ENCODE data around the gene OPHN1.

Gene OPHN1

DNA sequence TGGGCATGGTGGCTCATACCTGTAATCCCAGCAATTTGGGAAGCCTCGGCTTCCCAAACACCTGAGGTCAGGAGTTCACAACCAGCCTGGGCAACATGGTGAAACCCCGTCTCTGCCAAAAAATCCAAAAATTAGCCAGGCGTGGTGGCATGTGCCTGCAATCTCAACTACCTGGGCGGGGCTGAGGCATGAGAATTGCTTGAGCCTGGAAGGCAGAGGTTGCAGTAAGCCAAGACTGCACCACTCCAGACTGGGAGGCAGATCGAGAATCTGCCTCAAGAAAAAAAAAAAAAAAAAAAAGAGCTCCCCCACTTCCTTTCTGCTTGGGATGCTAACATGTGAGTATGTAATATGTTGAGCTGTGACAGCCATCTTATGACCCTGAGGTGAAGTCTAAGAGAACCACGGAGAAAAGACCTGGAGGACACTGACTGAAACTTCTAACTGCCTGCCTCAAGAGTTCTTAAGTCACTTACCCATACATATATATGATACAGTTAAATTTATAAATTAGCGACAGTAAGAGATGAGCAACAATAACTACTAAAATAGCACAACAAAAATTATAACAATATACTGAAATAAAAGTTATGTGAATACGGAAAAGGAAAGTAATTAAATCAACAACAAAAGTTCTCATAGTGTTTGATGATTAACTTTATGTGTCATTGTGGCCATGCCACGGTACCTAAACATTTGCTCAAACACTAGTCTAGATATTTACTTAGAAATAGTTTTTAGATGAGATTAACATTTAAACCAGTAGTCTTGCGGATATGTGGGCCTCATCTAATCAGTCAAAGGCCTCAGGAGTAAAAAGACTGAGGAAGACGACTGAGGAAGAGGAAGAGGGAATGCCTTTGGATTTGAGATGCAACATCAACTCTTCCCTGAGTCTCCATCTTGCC is 178.3 kb downstream of the OPHN1 start:
- DNase-seq (ENCODE audit: low read depth in 4 of 4, low spot score in 1 of 4): no peak

DNA sequence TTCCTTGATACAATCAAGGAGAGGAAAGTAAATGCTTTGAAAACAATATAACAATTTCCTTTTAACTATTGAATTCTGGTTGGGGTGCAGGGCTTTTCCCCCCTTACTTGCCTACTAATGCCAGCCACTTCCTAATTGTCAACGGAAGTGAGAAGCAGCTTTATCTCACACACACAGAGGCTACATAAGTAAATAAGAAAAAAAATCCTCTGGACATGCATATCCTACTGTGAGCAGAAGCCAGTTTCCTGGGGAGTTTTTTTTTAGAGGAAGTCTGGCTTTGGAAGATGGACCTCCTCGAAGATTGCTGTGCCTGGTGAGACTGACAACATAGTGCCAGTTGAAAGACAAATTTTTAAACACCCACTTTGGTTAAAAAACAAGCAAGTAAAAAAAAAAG is 180.6 kb downstream of the OPHN1 start:
- DNase-seq (ENCODE audit: low read depth in 4 of 4, low spot score in 1 of 4): no peak

DNA sequence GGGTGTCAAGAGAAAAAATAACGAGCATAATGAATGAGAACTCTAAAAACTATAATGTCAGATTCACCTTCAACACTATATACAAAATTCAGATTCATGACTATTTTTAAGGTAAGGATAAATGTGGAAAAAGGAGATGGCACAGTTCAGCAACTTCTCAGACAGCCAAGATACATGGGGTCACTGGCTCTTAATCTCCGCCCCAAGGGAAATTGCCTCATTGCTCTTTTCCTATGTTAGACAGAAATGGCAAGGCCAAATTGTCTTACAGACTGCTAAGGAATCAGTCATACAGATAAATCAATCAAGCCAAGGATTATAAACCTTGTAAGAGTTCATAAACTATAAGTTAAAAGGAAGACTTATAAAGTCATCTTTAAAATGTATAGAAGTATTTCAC is 183.4 kb downstream of the OPHN1 start:
- no peak for DNase-seq (ENCODE audit: low read depth in 4 of 4, low spot score in 1 of 4)

DNA sequence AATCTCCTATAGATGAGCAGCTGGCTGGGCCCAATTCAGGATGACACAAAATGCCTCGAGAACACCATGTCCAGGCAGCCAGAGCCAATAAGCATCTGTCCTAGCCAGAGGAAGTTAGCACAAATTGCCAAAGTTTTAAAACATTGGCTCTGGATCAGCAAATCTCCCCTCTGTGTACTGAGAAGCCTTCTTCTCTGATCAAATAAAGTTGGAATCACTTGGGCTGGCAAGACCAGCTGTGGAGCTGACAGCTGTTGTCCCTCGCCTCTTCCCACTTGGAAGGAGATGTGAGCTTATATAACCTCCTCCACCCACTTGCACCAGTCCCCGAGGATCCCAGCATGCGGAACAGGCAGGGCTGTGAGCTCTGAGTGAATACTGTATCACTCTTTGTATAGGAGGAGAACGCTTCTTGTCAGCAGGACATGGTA is 183.9 kb downstream of the OPHN1 start:
- DNase-seq (ENCODE audit: low read depth in 4 of 4, low spot score in 1 of 4): no peak

DNA sequence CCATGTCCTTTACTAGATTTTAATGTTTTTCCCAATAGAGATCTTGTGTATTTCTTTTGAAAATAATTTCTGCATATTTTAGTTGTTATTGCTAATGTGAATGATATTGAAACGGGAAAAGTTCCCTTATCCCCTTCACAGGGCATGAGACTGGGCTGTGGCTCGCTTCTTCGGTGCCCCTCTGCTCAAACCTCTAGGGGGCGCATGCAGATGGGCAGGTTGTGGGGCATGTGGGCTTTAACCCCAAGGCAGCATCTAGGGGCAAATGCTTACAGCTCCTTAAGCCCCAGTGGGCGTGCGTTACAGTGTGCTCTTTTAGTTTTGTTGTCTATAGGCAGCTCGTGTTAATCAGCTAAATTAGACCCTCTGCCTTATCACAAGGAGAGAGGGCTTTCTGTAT is 194.7 kb downstream of the OPHN1 start:
- DNase-seq (ENCODE audit: low read depth in 4 of 4, low spot score in 1 of 4): no peak

DNA sequence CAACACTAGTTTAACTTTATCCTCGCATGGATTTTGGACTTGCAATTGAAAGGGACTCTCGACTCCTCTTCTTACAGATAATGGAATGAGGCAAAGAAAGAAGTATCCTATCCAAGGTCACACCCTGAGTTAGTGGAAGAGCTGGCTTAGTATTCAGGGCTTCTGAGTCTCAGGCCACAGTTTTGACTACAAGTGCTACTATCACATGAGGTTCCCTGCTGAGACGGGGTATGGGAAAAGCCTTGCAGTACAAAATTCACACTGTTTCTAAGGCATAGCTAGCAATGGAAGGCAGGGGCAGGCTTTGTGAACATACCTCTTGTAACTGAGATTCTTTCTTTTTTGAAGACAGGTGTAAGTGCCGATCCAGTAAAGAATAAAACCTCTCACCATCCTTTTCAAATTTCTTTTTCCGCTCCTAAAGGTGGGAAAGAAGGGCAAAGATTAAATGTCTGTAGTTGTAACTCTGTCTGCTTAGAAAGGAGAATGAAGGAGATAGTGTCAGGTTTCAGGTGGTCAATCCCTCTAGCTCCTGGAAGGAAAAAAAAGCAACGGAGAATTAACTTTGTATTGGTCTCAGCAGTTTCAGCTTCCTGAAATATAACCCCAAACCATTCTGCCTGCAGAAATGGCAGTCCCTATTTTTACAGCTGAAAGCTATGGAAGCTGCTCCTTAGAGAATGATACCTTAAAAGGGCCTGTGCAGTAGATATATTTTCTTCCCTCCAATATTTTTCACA is 199.0 kb downstream of the OPHN1 start:
- no peak for DNase-seq (ENCODE audit: low read depth in 4 of 4, low spot score in 1 of 4)

DNA sequence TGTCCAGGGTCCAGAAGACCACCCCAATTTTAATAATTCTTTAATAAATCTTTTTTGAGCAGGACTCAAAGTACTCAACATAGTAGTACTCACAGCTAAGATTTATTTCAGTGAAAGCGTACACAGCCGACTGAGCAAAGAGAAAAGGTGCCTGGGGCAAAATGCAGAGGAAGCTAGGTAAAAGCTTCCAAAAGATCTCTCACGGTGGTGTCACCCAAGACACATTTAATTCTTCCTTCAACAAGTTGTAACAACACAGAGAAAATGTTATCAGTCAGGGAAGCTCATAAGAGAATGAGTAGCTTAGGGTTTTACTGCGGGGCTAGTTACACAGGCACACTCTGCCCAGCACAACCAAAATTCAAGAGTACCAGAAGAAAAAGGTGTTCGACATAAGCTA is 201.1 kb downstream of the OPHN1 start:
- no peak for DNase-seq (ENCODE audit: low read depth in 4 of 4, low spot score in 1 of 4)

DNA sequence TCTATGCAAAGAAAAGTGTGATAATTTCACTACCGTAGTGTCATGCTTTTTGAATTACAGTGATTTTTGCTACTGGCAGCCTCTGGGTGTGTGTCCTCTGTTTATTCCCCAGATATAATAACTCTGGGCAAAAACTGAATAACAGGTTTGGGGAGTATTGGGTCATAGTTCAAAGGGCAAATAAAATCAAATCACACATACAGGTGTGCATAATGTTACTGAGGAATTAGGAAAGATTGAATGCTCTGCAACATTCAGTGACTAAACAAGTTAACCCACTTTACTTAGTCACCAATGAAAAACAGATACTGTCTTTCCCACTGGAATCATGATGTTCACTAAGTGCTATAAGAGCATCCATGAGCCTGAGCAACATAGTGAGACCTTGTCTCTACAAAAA is 224.3 kb downstream of the OPHN1 start:
- DNase-seq (ENCODE audit: low read depth in 4 of 4, low spot score in 1 of 4): no peak

DNA sequence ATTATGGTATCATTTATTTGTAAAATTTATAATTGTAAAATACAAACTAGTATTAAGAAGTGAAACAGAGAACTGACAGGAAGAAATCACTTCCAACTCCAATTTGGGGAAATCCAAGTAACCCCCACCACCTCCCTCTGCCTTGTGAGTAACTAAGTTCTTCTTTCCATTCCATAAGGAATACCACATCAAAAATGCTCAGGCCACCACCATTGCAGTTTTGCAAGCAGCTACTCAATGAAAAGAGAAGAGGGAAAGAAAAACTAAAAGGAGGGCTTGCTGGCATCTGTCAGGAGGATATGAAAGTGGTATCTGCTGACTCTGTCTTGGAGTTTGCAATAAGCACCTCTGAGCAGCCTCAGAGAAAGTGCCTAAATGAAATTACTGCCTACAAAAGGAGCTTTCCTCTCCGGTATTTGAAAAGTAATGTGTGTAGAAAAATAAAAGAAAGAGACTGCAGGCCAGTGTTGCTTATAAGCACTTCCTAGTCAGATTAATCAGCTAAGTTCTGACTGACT is 228.7 kb downstream of the OPHN1 start:
- no peak for DNase-seq (ENCODE audit: low read depth in 4 of 4, low spot score in 1 of 4)

DNA sequence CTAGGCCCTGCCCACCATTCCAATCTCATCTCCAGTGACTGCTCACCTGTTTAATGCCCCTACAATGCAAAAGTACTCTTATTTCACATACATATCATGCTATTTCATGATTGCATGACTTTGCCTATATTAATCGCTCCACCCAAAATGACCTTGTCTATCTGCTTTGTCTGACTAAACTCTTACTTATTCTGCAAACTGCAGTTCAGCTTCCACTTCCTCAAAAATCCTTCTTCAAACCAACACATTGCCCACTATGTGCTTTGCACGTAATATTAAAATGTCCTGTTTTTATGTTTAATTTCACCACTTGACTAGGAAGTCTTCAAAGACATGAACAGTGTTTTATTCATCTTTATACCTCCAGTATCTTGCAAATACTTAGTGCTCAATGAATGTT is 229.6 kb downstream of the OPHN1 start:
- DNase-seq (ENCODE audit: low read depth in 4 of 4, low spot score in 1 of 4): no peak

DNA sequence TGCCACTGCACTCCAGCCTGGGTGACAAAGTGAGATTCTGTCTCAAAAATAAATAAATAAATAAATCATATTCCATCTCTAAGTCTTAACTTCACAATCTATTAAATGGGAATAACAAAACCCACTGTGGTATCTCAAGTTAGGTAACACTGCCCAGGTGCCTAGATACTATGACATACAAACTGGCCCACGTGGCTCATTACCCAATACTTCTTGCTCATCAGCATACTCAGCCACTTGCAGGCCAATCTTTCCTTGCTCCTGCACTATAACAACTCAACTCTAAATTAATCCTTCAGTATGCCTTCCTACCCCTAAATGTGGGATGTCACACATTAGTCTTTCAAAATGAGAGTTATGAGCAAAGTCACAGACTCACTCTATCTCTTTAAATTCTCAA is 230.1 kb downstream of the OPHN1 start:
- no peak for DNase-seq (ENCODE audit: low read depth in 4 of 4, low spot score in 1 of 4)

DNA sequence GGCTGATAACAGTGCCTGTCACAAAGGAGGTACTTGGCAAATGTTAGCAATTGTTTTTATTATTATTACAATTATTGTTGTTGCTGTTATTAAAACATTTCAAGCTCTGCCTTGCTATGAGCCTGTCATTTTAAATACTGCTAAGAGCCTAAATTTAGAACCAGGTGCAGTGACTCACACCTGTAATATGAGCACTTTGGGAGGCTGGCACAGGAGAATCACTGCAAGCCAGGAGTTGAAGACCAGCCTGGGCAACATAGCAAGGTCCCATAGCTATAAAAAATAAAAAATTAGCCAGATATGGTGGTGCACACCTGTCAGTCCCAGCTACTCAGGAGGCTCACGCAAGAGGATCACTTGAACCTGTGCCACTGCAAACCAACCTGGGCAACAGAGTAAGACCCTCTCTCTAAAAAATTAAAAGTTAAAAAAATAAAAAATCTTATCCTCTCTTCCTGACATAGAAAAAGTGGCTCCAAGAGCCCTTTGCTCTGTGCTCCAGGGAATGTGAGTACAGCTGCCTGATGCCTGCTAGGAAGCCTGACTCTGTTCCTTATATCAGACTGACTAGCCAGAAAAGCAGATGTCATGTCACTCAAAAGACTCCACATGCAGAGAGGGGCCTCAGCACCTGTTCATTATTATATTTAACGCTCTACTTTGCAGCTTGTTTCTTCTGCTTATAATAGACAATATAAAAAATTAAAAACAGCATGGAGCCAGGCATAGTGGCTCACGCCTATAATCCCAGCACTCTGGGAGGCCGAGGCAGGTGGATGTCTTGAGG is 234.0 kb downstream of the OPHN1 start:
- no peak for DNase-seq (ENCODE audit: low read depth in 4 of 4, low spot score in 1 of 4)

DNA sequence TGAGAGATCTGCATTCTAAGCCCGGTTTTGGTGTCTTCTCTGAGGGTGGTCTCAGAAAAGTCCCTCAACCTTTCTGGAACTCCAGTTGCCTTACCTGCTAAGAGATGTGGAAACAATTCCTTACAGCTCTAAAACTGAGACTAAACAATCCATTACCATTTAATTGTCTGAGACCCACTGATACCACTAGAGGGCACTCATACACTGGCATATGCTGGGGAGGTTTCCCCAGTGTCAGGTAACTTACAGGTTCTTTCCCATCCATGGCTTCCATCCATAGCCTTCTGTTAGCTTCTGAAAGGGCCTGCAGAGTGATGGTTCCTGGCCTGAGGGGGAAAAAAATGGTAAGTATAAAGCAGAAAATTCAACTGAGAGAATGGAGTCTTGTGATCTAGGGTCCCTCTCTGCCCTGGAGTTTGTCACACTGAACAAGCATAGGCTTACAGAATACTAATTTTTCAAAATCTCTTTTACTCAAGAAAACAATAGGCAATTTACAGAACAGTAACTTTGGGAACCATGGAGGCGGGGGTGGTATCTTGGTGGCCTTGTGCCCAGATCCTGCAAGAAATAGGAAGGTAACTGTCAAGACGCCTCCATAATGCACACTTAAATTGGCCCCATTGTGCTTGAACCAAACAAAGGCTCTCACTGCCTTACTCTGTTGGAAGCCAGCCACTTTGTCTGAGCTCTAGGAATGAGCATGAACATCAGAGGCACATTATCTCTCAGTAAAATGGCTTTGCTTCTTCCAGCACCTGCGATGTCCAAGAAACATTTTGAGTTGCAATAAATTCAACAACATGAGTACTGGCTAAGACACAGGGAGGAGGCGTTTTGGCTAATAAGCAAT is 236.1 kb downstream of the OPHN1 start:
- DNase-seq (ENCODE audit: low read depth in 4 of 4, low spot score in 1 of 4): no peak

DNA sequence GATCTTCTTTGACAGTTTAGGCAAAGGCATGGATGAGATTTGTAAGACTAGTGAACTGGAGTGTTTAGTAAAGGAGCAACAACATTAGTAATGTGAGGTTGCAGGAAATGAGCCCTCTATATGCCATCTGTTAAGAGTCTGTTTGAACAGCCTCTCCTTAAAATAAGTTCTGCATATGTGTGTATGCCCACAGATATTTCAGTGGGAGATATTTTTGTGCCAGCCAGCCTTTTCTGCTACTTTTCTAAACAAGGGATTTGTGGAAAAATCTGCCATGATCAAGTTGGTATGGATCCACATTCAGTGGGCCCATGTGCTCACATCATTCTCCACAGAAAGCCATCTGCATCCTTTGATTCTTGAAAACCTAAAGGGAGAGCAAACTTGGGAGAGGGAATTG is 237.7 kb downstream of the OPHN1 start:
- no peak for DNase-seq (ENCODE audit: low read depth in 4 of 4, low spot score in 1 of 4)

DNA sequence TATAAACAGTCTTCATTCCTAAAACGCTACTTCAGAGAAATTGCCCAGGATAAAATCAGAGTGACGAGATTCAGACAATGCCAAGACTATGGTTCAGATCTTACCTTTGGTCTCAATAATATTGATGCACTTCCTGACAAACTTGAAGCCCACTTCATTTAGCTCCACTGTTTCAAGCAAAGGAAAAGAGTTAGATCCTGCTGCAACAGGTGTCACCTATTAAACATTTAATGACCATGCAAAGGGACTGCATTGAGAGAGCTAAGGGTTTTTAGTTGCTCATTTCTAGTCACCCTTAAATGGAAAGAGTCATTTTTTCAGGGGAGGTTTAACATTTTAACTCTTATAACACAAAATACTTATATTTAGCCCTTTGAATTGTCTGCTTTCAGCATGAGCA is 239.5 kb downstream of the OPHN1 start:
- no peak for DNase-seq (ENCODE audit: low read depth in 4 of 4, low spot score in 1 of 4)

DNA sequence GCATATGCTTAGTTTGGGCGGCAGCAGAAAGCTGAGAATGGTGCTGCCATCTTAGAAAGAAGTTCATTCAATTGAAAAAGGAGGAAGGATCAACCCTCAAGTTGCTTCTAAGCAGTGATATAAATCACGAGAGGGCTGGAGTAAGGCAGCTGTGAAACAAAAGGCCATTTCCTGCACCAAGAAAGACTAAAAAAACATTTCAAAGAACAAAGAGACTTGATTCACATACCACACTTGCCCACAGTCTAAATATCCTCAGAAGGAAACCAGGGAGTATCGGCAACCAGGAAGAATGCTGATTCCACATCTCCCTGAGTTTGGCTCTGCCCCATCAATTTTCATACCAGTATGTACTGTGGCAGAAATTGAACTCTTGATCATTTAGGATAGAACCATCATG is 240.1 kb downstream of the OPHN1 start:
- no peak for DNase-seq (ENCODE audit: low read depth in 4 of 4, low spot score in 1 of 4)

DNA sequence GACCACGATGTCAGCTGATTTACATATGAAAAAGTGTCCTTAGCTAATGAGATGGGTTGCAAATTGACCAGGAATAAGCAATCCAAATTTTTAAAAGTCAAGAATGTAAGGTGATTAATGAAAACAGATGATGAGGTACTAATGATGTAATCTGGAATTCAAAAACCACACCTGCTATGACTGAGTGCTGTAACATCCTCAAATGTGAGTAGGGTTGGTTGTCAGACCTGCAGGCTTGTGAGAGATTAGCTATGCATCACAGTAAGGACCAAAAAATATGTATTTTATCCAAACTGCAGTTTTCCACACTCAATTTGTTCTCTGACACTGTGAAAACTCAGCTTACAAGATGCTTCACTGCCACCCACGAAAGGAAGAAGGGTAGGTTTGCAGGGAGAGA is 242.5 kb downstream of the OPHN1 start:
- no peak for DNase-seq (ENCODE audit: low read depth in 4 of 4, low spot score in 1 of 4)

DNA sequence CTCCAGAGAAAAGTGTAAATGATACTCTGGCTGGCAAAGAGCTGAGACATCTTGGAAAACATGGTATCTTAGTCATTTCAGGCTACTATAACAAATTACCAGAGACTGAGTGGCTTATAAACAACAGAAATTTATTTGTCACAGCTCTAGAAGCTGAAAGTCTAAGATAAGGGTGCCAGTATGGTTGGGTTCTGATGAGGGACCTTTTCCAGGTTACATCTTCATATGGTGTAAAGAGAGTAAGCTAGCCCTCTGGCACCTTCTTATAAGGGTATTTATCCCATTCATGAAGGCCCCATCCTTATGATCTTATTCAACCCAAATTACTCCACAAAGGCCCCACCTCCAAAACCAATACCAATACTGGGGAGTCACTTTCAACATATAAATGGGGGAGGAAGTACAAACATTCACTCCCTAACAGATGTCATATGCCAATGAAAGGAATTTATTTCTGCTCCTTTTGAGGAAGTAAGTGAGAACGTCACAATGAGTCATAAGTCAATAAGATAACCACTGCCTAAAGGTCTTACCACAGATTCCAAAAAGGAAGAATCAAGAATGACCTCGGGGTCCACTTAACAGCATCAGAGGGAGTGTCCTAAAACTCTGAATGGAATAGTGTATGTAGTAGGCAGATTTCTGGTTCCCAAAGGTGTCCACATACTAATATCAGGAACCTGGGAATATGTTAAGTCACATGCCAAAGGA is 246.6 kb downstream of the OPHN1 start:
- DNase-seq (ENCODE audit: low read depth in 4 of 4, low spot score in 1 of 4): no peak

DNA sequence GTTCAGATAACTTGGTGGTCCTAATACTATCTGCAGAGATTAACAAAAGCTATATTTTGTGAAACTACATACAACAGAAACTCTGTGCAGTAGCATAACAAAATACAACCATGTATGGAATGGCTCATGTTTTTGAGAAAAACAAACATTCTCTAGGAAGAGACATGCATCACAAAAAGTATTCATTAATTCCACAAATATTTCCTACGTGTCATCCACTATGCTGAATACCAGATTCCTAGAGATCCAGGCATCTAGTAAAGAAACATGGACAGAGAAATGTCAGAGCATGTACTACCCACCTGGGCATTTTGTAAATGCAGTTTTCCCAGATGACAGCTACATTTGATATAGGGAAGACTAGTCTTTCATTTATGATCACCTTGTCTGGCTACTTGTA is 248.1 kb downstream of the OPHN1 start:
- no peak for DNase-seq (ENCODE audit: low read depth in 4 of 4, low spot score in 1 of 4)

DNA sequence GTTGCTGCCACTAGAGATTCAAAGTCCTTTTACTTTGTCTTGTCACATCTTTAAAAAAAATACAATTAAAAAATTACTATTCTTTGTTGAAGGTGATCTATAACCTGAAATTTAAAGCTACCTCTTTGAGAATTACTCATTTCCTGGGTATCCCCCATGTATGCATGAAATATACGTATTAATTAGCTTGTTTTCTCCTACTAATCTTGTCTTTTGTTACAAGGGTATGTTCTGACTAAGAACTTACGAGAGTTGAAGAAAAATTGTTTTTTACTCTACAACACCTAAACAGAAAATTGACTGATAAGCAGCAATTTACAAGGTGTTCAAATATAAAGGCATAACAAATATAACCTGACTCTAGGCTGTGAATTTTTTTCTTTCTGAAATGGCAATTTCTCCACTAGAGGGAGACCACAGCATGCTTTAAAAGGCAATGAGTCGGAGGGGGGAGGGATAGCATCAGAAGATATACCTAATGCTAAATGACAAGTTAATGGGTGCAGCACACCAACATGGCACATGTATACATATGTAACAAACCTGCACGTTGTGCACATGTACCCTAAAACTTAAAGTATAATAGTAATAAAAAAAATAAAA is 249.6 kb downstream of the OPHN1 start:
- DNase-seq (ENCODE audit: low read depth in 4 of 4, low spot score in 1 of 4): no peak

Data from stimulated activated CD4-positive, alpha-beta T cell treated with anti-CD3 and anti-CD28 coated beads, Interleukin-1b, Interleukin-23, amount 100 ng/mL, for 24 hours (primary cell).